ENCODE results near the gene SLC5A6. TPM values are rescaled to one million over a fixed set of nuclear protein-coding genes. Genes with fewer than 3 reads are reported as not detected.

SLC5A6 gene
- polyA plus RNA-seq, 1 donor, result 148 TPM

- Histone ChIP-seq H3K27ac (ENCODE audit: low read length) (peak overlapping the region; percentile 12), H3K36me3 (ENCODE audit: control insufficient read depth, insufficient read depth, low read length) (peaks cover 45% of the 10 kb centered on the region), H3K27me3 (ENCODE audit: control insufficient read depth, insufficient read depth, low read length) (no peaks in the 10 kb centered on the region), H3K4me3 (ENCODE audit: low read length) (no peak overlapping the region), H3K9me3 (ENCODE audit: control insufficient read depth, low read depth, low read length) (no peaks in the 10 kb centered on the region), H3K4me1 (ENCODE audit: control insufficient read depth, insufficient read depth, low read length) (peaks cover 20% of the 10 kb centered on the region)
- WGBS (ENCODE audit: insufficient coverage, low lambda C conversion rate), result 22% methylated on average over 1 of the region's 2 CpGs
- DNase-seq, result peak in 1 of 2 donors; percentile 58
Measured at GRCh38 chr2:27219091-27219490, 7.0 kb upstream of the SLC5A6 start.

GRCh38 chr2:27218614-27219013, 6.5 kb upstream of the SLC5A6 start:
- no peaks in the 10 kb centered on the region for H3K9me3 ChIP-seq (ENCODE audit: control insufficient read depth, low read depth, low read length)
- peaks cover 41% of the 10 kb centered on the region for H3K36me3 ChIP-seq (ENCODE audit: control insufficient read depth, insufficient read depth, low read length)
- no peak overlapping the region for H3K4me3 ChIP-seq (ENCODE audit: low read length)
- DNase-seq, result no peak
- no CpG with 5 or more reads among the region's 4 CpGs for WGBS (ENCODE audit: insufficient coverage, low lambda C conversion rate)
- H3K27me3 ChIP-seq (ENCODE audit: control insufficient read depth, insufficient read depth, low read length), result no peaks in the 10 kb centered on the region
- peaks cover 22% of the 10 kb centered on the region for H3K4me1 ChIP-seq (ENCODE audit: control insufficient read depth, insufficient read depth, low read length)
- peak overlapping the region; percentile 12 for H3K27ac ChIP-seq (ENCODE audit: low read length)

DNA sequence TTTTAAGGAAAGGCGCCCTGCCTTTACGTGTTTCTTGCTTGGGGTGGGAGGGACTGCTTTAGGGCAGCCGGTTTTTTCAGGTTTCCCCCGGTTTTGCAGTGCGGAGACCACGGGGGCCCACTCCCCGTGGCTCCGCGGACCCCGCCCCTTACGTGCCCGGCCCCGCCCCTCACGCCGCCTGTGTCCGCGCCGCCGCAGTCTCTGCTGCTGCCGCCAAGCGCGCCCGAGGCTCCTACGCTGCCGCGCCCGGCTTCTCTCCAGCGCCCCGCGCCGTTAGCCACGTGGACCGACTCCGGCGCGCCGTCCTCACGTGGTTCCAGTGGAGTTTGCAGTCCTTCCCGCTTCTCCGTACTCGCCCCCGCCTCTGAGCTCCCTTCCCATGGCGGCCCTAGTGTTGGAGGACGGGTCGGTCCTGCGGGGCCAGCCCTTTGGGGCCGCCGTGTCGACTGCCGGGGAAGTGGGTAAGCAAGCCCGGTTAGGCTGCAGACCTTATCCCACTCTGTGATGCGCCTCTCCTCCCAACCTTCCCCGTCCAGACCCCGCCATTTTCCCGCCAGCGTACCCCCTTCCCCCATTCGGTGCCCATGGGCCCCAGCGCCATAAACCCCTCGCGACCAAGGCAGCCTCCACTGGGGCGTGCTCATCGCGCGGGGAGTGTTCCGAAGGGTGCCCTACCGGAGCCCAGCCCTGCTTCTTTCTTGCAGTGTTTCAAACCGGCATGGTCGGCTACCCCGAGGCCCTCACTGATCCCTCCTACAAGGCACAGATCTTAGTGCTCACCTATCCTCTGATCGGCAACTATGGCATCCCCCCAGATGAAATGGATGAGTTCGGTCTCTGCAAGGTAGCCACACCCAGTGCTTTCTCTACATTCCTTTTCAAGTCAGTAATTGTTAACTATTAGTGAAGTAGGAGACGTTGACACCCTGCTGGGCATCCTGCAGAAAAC, 5.4 kb upstream of the SLC5A6 start, which contains the start of gene CAD:
CAD (plus strand) TSS at position 197 of the 949 bp plus-strand sequence; CDS start at position 380, 183 bp downstream.
- Histone ChIP-seq H3K27ac (ENCODE audit: low read length) (peak within 1 kb of the TSS; percentile 75), H3K36me3 (ENCODE audit: control insufficient read depth, insufficient read depth, low read length) (peaks cover 30% of the 10 kb centered on the region), H3K4me1 (ENCODE audit: control insufficient read depth, insufficient read depth, low read length) (peaks cover 27% of the 10 kb centered on the region), H3K27me3 (ENCODE audit: control insufficient read depth, insufficient read depth, low read length) (no peaks in the 10 kb centered on the region), H3K9me3 (ENCODE audit: control insufficient read depth, low read depth, low read length) (no peaks in the 10 kb centered on the region), H3K4me3 (ENCODE audit: low read length) (peak within 1 kb of the TSS; percentile 81)
- no CpG with 5 or more reads among the region's 72 CpGs for WGBS (ENCODE audit: insufficient coverage, low lambda C conversion rate)
- peak; percentile 84 to 89 for DNase-seq

DNA sequence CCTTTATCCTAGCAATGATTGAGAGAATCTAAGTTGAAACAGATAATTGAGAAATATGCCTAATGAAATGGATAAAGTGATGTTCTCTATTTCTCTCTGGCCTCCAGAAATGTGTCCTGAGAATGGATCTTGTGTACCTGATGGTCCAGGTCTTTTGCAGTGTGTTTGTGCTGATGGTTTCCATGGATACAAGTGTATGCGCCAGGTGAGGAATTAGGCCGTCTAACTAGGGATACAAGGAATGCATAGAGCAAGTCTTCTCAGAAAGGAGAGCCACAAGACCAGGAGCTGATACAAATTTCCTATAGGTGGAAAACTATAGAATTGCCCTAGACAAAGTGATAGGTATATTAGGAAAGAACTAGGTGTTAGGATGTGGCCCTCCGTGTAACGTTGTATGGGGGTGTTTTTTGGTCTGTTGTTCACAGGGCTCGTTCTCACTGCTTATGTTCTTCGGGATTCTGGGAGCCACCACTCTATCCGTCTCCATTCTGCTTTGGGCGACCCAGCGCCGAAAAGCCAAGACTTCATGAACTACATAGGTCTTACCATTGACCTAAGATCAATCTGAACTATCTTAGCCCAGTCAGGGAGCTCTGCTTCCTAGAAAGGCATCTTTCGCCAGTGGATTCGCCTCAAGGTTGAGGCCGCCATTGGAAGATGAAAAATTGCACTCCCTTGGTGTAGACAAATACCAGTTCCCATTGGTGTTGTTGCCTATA, 4.5 kb upstream of the SLC5A6 start:
- peak overlapping the region; percentile 71 for H3K27ac ChIP-seq (ENCODE audit: low read length)
- DNase-seq, result no peak
- H3K9me3 ChIP-seq (ENCODE audit: control insufficient read depth, low read depth, low read length), result no peaks in the 10 kb centered on the region
- peak overlapping the region; percentile 81 for H3K4me3 ChIP-seq (ENCODE audit: low read length)
- H3K36me3 ChIP-seq (ENCODE audit: control insufficient read depth, insufficient read depth, low read length), result peaks cover 24% of the 10 kb centered on the region
- no peaks in the 10 kb centered on the region for H3K27me3 ChIP-seq (ENCODE audit: control insufficient read depth, insufficient read depth, low read length)
- WGBS (ENCODE audit: insufficient coverage, low lambda C conversion rate), result 100% methylated on average over 1 of the region's 13 CpGs
- H3K4me1 ChIP-seq (ENCODE audit: control insufficient read depth, insufficient read depth, low read length), result peaks cover 27% of the 10 kb centered on the region

- no peak for DNase-seq
- H3K27ac ChIP-seq (ENCODE audit: low read length), result no peak overlapping the region
- peaks cover 34% of the 10 kb centered on the region for H3K4me1 ChIP-seq (ENCODE audit: control insufficient read depth, insufficient read depth, low read length)
- peaks cover 14% of the 10 kb centered on the region for H3K36me3 ChIP-seq (ENCODE audit: control insufficient read depth, insufficient read depth, low read length)
- H3K27me3 ChIP-seq (ENCODE audit: control insufficient read depth, insufficient read depth, low read length), result no peaks in the 10 kb centered on the region
- WGBS (ENCODE audit: insufficient coverage, low lambda C conversion rate), result no CpG with 5 or more reads among the region's 3 CpGs
- H3K9me3 ChIP-seq (ENCODE audit: control insufficient read depth, low read depth, low read length), result no peaks in the 10 kb centered on the region
- no peak overlapping the region for H3K4me3 ChIP-seq (ENCODE audit: low read length)
Measured at GRCh38 chr2:27214941-27215340, 2.9 kb upstream of the SLC5A6 start.

DNA sequence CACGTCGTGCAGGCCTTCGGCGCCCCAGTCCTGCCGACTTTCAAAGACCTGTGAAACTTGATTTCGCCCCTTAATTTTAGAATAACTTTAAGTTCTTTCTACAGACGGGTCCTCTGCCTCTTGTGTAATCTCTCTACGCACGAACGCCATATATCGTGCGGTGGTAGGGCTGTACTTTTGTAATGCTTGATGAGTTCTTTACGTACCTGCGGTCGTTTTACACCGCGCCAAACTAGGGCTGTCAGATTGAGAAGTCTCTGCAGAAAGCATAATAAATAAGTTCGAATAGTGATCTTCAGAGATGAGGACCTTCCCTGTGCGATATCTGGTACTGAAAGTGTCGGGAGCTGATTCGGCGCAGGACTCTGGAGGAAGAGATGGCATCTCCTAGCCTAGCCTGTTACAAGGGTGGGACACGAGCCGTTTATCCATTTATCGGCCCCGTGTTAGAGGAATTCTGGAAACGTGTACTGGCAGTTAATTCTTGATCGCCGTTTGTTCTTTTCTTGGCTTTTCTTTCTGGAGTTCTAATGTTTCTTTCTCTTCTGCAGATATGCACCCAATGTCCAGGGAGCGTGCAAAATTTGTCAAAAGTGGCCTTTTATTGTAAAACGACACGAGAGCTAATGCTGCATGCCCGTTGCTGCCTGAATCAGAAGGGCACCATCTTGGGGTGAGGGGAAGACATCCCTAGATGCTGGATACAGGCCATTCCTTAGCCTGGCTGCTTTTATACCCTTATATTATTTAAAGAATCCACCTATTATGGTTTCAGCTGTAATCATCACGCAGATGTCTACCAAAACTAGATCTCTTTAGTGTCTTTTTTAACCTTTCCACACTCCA, 781 bp upstream of the SLC5A6 start:
- peak overlapping the region; percentile 98 for H3K27ac ChIP-seq (ENCODE audit: low read length)
- H3K4me1 ChIP-seq (ENCODE audit: control insufficient read depth, insufficient read depth, low read length), result peaks cover 34% of the 10 kb centered on the region
- peak overlapping the region; percentile 91 for H3K4me3 ChIP-seq (ENCODE audit: low read length)
- H3K27me3 ChIP-seq (ENCODE audit: control insufficient read depth, insufficient read depth, low read length), result no peaks in the 10 kb centered on the region
- H3K36me3 ChIP-seq (ENCODE audit: control insufficient read depth, insufficient read depth, low read length), result peaks cover 17% of the 10 kb centered on the region
- DNase-seq, result peak in 1 of 2 donors; percentile 35
- WGBS (ENCODE audit: insufficient coverage, low lambda C conversion rate), result 21% methylated on average over 6 of the region's 34 CpGs
- H3K9me3 ChIP-seq (ENCODE audit: control insufficient read depth, low read depth, low read length), result no peaks in the 10 kb centered on the region

DNA sequence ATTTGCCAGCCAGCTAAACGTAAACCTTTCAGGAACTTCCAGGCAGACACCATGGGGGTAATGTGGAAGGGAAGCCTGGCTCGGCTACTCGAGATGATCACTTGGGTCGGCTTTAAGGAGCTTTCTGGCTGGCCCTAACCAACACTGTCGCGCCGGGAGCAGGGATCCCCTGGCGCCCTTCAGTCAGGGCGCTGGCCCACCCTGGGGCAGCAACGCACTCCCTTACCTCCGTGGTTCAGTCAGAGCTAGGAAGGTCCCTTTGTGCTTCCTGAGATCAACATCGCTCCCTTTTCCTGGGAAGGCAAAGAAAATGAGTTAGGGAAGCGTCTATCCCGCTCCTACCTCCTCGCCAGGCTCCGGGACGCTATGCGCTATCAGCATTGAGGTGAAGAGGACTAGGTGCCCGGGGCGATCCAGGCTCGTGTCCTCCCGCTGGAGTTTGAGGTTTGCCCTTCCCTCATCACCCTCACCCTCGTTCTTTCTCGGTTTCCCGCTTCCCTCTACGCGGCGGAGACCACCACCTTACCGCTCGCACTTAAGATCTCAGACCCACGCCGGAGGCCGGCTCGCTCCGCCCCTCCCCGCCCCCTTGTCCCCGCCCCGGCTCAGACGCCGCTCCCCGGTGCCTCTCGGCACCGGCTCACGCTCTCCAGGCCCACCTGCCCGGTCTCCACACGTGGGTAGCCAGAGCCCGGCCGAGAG, 676 bp downstream of the SLC5A6 start:
- H3K9me3 ChIP-seq (ENCODE audit: control insufficient read depth, low read depth, low read length), result no peaks in the 10 kb centered on the region
- no peaks in the 10 kb centered on the region for H3K27me3 ChIP-seq (ENCODE audit: control insufficient read depth, insufficient read depth, low read length)
- H3K27ac ChIP-seq (ENCODE audit: low read length), result peak overlapping the region; percentile 98
- peaks cover 31% of the 10 kb centered on the region for H3K36me3 ChIP-seq (ENCODE audit: control insufficient read depth, insufficient read depth, low read length)
- no CpG with 5 or more reads among the region's 48 CpGs for WGBS (ENCODE audit: insufficient coverage, low lambda C conversion rate)
- peaks cover 38% of the 10 kb centered on the region for H3K4me1 ChIP-seq (ENCODE audit: control insufficient read depth, insufficient read depth, low read length)
- DNase-seq, result no peak
- peak overlapping the region; percentile 91 for H3K4me3 ChIP-seq (ENCODE audit: low read length)

GRCh38 chr2:27209621-27210401, 2.3 kb downstream of the SLC5A6 start:
- Histone ChIP-seq H3K36me3 (ENCODE audit: control insufficient read depth, insufficient read depth, low read length) (peaks cover 38% of the 10 kb centered on the region), H3K4me1 (ENCODE audit: control insufficient read depth, insufficient read depth, low read length) (peaks cover 41% of the 10 kb centered on the region), H3K27me3 (ENCODE audit: control insufficient read depth, insufficient read depth, low read length) (no peaks in the 10 kb centered on the region), H3K27ac (ENCODE audit: low read length) (peak overlapping the region; percentile 98), H3K9me3 (ENCODE audit: control insufficient read depth, low read depth, low read length) (no peaks in the 10 kb centered on the region), H3K4me3 (ENCODE audit: low read length) (peak overlapping the region; percentile 7)
- 14% methylated on average over 1 of the region's 6 CpGs for WGBS (ENCODE audit: insufficient coverage, low lambda C conversion rate)
- DNase-seq, result peak; percentile 92 to 96

GRCh38 chr2:27208486-27209050, 3.5 kb downstream of the SLC5A6 start:
- H3K27ac ChIP-seq (ENCODE audit: low read length), result peak overlapping the region; percentile 71
- H3K4me3 ChIP-seq (ENCODE audit: low read length), result no peak overlapping the region
- no CpG with 5 or more reads among the region's 4 CpGs for WGBS (ENCODE audit: insufficient coverage, low lambda C conversion rate)
- H3K4me1 ChIP-seq (ENCODE audit: control insufficient read depth, insufficient read depth, low read length), result peaks cover 39% of the 10 kb centered on the region
- H3K9me3 ChIP-seq (ENCODE audit: control insufficient read depth, low read depth, low read length), result no peaks in the 10 kb centered on the region
- no peaks in the 10 kb centered on the region for H3K27me3 ChIP-seq (ENCODE audit: control insufficient read depth, insufficient read depth, low read length)
- H3K36me3 ChIP-seq (ENCODE audit: control insufficient read depth, insufficient read depth, low read length), result peaks cover 51% of the 10 kb centered on the region
- no peak for DNase-seq
